SK-N-MC (cell line): Measurements from ENCODE around the gene TGM6.

Experiments used
- EZH2 ChIP-seq: fragments of 200-600 bp; sonication (generic); IDR thresholded peaks from one replicate; pipeline ENCODE4 v1.6.1; 2017; ENCODE audit warnings: antibody characterized with exemption
- FOXP2 ChIP-seq: optimal IDR thresholded peaks from 2 replicates; pipeline ENCODE3; 2011; ENCODE audit warnings: mild to moderate bottlenecking, moderate library complexity; ENCODE audit not compliant: insufficient read depth; ENCODE audit errors: extremely low read length, control extremely low read depth
- POLR2AphosphoS5 ChIP-seq: IDR thresholded peaks from 2 replicates; pipeline ENCODE4 v1.6.1; 2012; ENCODE audit warnings: mild to moderate bottlenecking, low read depth, low read length, borderline replicate concordance

DNA sequence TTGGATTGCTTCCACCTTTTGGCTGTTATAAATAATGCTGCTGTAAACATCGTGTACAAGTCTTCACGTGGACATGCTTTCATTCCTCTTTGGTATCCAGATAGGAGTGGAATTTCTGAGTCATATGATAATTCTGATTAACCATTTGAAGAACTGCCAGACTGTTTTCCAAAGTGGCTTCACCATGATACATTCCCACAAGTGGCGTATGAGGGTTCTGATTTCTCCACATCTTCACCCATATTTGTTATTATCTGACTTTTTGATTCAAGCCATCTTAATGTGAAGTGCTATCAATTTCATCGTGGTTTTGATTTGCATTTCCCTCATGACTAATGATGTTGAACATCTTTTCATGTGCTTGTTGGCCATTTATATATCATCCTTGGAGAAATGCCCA, 92.8 kb downstream of the TGM6 start:
- TF ChIP-seq EZH2 (no peak), POLR2AphosphoS5 (no peak), FOXP2 (no peak)
